ENCODE results near the gene RAB7A.

RAB7A gene

DNA sequence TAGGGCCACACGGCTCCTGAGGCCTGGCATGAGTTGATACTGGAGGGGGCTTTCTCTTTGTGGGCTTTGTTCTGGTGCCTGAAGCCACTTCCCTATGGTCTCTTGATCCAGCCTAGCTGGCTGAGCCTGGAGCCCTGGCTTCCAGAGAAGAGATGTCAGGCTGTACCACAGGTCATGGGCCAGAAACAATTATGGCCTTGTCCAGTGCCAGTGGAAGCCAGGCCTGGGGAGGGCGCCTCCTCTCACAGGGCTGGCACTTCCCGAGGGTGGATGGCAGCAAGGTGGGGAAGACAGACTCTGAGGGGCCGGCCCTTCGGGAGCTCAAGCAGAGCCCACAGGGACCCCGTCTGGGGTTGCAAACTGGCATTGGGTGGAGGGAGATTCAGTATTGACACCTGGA is 118.5 kb downstream of the RAB7A start:
- 82 to 95% methylated on average over 5 to 6 of the region's 6 CpGs for WGBS, 2 experiments (ENCODE audit: insufficient coverage in 2 of 2)

DNA sequence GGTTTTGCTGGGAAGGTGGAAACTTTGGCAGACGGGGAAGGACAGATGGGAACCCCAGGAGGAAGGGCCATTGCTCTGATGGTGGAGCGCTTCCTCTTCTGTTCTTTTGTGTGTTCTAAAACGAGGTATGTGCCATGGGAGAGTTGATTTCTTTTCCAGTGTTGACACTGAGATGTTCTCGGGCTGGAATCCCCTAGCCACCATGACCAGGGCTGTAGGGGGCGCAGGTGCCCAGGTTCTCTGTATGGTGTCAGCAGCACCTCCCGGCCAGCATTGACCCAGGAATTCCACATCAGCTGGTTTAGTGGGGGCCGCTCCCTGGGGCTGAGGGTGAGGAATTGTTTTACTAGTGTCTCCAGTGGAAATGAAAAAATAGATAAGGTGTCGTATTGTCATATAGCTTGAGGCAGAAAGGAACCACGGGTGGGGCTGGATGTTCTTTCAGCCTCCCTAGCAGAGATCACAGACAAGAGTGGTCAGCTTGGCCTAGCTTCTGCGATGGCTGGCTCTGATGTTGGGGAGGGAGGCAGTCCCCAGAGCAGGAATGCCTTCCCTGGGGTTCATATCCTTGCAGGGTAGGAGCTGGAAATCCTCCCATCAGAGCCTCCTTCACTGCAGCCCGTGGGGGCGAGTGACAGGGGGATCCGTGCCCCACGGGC is 119.3 kb downstream of the RAB7A start:
- Histone ChIP-seq H3K27ac (ENCODE audit: low read depth, low read length, severe bottlenecking) (no peak overlapping the region), H3K9me3 (ENCODE audit: control insufficient read depth, low read length) (no peaks in the 10 kb centered on the region), H3K4me3 (ENCODE audit: extremely low read depth, insufficient read depth, low read length, poor library complexity, severe bottlenecking) (no peak overlapping the region), H3K4me1 (ENCODE audit: control insufficient read depth, insufficient read depth, low read length, poor library complexity, severe bottlenecking) (peaks cover 7% of the 10 kb centered on the region), H3K36me3 (ENCODE audit: control insufficient read depth, insufficient read depth, low read length) (no peaks in the 10 kb centered on the region)
- 51 to 53% methylated on average over 11 to 12 of the region's 14 CpGs for WGBS, 2 experiments (ENCODE audit: insufficient coverage in 2 of 2)

More for the DNA sequence above, 118.5 kb downstream of the RAB7A start:
- peaks cover 7% of the 10 kb centered on the region for H3K4me1 ChIP-seq (ENCODE audit: control insufficient read depth, insufficient read depth, low read length, poor library complexity, severe bottlenecking)
- no peak overlapping the region for H3K4me3 ChIP-seq (ENCODE audit: extremely low read depth, insufficient read depth, low read length, poor library complexity, severe bottlenecking)
- H3K9me3 ChIP-seq (ENCODE audit: control insufficient read depth, low read length), result no peaks in the 10 kb centered on the region
- no peak overlapping the region for H3K27ac ChIP-seq (ENCODE audit: low read depth, low read length, severe bottlenecking)
- H3K36me3 ChIP-seq (ENCODE audit: control insufficient read depth, insufficient read depth, low read length), result no peaks in the 10 kb centered on the region

DNA sequence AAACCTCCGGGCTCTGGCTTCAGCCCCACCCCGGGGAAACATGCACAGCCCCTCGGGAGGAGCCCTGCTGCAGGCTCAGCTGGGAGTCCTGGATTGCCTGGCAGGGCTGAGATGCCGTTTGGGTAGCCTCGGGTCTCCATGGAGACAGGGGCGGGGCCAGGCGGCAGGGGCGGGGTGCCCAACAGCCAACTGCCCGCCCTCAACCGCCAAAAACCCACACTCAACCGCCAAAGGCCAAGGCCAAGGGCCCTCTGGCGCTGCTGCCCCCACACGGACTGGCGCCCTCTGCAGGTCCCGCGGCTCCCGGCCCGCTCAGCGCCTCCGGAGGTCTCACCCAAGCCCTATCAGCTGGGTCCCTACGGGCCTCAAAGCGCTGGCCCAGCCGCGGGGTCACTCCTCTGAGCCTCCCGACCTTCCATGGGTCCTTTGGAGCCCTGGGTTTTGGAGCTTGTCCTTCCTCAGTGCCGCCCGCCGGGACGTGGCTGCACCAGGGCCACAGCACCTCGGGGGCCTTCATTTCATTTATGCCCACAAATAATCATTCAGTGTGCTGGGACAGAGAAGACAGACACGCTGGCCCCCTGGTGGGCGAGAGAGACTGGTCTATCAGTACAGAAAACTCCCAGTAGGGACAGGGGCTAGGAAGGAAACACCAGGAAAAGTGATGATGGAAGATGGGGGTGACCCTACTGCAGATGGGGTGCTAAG is 119.9 kb downstream of the RAB7A start:
- H3K4me1 ChIP-seq (ENCODE audit: control insufficient read depth, insufficient read depth, low read length, poor library complexity, severe bottlenecking), result peaks cover 7% of the 10 kb centered on the region
- 14 to 19% methylated on average over 18 to 28 of the region's 32 CpGs for WGBS, 2 experiments (ENCODE audit: insufficient coverage in 2 of 2)
- H3K36me3 ChIP-seq (ENCODE audit: control insufficient read depth, insufficient read depth, low read length), result no peaks in the 10 kb centered on the region
- H3K9me3 ChIP-seq (ENCODE audit: control insufficient read depth, low read length), result no peaks in the 10 kb centered on the region
- H3K27ac ChIP-seq (ENCODE audit: low read depth, low read length, severe bottlenecking), result no peak overlapping the region
- H3K4me3 ChIP-seq (ENCODE audit: extremely low read depth, insufficient read depth, low read length, poor library complexity, severe bottlenecking), result peak overlapping the region; percentile 8

DNA sequence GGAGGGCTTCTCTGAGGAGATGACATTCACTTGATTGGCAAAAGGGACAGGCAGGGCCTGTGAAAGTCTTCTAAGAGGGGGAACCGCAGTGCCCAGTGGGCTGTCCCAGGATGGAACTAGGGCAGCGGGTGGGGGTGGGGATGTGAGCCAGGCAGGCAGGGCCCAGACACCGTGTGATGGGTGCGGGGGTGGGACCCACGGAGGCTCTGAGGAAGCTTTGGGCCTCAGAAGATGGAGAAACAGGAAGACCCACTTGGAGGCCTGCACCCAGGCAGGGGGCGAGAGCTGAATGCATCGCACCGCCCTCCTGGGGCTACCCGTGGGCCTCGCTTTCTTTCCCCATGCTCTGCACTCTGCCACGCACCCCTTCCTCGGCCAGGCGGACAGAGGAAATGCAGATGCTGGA is 120.5 kb downstream of the RAB7A start:
- Histone ChIP-seq H3K4me1 (ENCODE audit: control insufficient read depth, insufficient read depth, low read length, poor library complexity, severe bottlenecking) (peaks cover 7% of the 10 kb centered on the region), H3K4me3 (ENCODE audit: extremely low read depth, insufficient read depth, low read length, poor library complexity, severe bottlenecking) (no peak overlapping the region), H3K27ac (ENCODE audit: low read depth, low read length, severe bottlenecking) (no peak overlapping the region), H3K36me3 (ENCODE audit: control insufficient read depth, insufficient read depth, low read length) (no peaks in the 10 kb centered on the region), H3K9me3 (ENCODE audit: control insufficient read depth, low read length) (no peaks in the 10 kb centered on the region)
- WGBS, 2 experiments (ENCODE audit: insufficient coverage in 2 of 2), result 79 to 86% methylated on average over 11 to 12 of the region's 13 CpGs

DNA sequence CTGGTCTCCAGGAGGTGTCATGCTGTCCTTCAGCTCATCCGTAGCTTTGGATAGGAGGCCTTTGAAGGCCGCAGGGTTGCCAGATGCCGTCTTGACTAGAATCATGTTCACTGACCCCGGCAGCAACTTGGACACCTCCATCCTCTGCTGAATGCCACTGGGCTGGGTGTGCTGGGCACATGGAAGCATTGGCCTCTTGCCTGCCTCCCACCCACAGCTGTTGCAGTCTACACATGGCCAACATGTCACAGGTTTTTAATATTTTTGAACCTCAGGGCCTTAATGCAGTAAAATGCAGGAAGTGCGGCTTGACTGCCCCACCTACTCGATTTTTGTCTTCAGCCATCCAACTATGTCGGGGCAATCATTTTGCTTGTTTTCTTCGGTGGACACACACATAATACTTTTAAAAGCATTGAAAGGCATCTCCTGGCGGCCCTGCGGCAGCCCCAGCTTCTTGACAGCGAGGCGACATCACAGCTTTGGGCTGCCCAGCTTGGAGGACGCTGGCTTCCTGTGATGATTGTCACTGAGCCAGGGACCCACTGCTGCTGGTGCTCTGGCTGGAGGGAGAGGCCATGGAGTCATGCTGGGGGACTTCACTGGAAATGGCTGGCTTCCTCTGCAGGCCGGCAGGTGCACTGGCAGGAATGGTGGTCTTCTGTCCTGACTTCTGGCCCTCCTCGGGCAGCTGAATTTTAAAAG is 121.8 kb downstream of the RAB7A start:
- Histone ChIP-seq H3K27ac (ENCODE audit: low read depth, low read length, severe bottlenecking) (no peak overlapping the region), H3K4me1 (ENCODE audit: control insufficient read depth, insufficient read depth, low read length, poor library complexity, severe bottlenecking) (peaks cover 7% of the 10 kb centered on the region), H3K36me3 (ENCODE audit: control insufficient read depth, insufficient read depth, low read length) (no peaks in the 10 kb centered on the region), H3K9me3 (ENCODE audit: control insufficient read depth, low read length) (no peaks in the 10 kb centered on the region), H3K4me3 (ENCODE audit: extremely low read depth, insufficient read depth, low read length, poor library complexity, severe bottlenecking) (no peak overlapping the region)
- 92% methylated on average over 14 to 15 of the region's 15 CpGs for WGBS, 2 experiments (ENCODE audit: insufficient coverage in 2 of 2)

DNA sequence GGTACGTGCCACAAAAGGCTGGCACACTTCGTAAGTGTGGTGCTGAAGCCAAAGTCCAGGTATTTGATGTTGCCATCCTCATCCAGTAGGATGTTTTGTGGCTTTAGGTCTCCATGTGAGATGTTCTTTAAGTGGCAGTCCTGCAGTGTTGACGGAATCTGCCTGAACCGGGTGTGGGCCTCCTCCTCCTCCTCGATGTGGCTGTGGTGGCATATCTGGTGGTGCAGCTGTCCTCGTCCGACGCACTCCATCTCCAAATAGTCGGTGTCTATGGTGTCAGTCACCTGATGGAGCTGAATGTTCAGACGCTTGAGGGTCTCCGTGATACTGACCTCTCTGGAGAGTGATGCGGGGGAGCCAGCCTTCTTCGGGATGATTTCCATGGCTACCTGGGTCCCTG is 123.0 kb downstream of the RAB7A start:
- 94 to 95% methylated on average over 12 of the region's 13 CpGs for WGBS, 2 experiments (ENCODE audit: insufficient coverage in 2 of 2)
- peaks cover 7% of the 10 kb centered on the region for H3K4me1 ChIP-seq (ENCODE audit: control insufficient read depth, insufficient read depth, low read length, poor library complexity, severe bottlenecking)
- no peak overlapping the region for H3K27ac ChIP-seq (ENCODE audit: low read depth, low read length, severe bottlenecking)

DNA sequence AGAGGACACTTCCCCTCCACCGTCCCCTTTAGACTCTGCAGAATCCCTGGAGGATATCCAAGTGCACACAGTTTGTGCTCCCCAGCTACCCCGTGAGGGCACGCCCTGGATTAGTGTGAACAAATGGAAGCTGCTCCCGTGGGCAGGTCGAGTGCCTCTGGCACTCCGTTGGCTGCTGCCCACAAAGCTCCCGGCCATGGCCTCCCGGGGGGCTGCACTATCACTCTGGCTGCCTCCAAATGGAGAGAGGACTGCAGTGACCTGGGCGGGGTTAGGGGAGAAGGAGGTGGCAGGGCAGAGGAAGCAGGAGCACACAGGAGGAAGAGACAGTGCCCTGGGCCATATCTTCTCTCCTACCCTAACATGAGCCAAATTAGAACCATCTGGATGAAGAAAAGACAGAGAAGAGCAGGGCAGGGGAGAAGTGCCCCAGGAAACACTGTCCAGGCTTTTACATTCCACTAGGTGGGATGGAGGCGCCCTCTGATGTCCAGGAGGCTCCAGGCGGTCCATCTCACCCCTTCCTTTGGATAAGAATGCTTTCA is 124.0 kb downstream of the RAB7A start:
- WGBS, 2 experiments (ENCODE audit: insufficient coverage in 2 of 2), result 82 to 96% methylated on average over 4 to 11 of the region's 11 CpGs
- Histone ChIP-seq H3K4me1 (ENCODE audit: control insufficient read depth, insufficient read depth, low read length, poor library complexity, severe bottlenecking) (peaks cover 7% of the 10 kb centered on the region), H3K9me3 (ENCODE audit: control insufficient read depth, low read length) (peaks cover 10% of the 10 kb centered on the region), H3K36me3 (ENCODE audit: control insufficient read depth, insufficient read depth, low read length) (no peaks in the 10 kb centered on the region), H3K27ac (ENCODE audit: low read depth, low read length, severe bottlenecking) (no peak overlapping the region), H3K4me3 (ENCODE audit: extremely low read depth, insufficient read depth, low read length, poor library complexity, severe bottlenecking) (no peak overlapping the region)

More for the DNA sequence above, 123.0 kb downstream of the RAB7A start:
- no peak overlapping the region for H3K4me3 ChIP-seq (ENCODE audit: extremely low read depth, insufficient read depth, low read length, poor library complexity, severe bottlenecking)
- H3K9me3 ChIP-seq (ENCODE audit: control insufficient read depth, low read length), result peaks cover under 1% of the 10 kb centered on the region
- H3K36me3 ChIP-seq (ENCODE audit: control insufficient read depth, insufficient read depth, low read length), result no peaks in the 10 kb centered on the region

DNA sequence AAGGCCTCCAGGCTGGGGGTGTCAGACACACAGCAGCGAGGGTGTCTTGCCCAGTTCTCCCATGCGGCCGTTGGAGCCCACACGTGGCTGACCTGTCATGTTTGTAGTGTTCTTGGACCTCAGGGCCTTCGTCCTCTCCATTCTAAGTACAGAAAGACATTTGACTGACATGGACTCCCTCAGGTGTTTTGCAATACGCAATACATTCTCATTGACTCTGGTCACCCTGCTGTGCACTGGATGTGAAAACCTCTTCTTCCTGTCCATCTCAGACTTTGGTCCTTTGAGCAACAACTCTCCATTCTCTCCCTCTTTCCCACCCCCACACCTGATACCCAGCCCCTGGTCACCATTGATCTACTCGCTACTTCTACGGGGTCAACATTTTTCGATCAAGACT is 124.6 kb downstream of the RAB7A start:
- H3K9me3 ChIP-seq (ENCODE audit: control insufficient read depth, low read length), result peaks cover 14% of the 10 kb centered on the region

DNA sequence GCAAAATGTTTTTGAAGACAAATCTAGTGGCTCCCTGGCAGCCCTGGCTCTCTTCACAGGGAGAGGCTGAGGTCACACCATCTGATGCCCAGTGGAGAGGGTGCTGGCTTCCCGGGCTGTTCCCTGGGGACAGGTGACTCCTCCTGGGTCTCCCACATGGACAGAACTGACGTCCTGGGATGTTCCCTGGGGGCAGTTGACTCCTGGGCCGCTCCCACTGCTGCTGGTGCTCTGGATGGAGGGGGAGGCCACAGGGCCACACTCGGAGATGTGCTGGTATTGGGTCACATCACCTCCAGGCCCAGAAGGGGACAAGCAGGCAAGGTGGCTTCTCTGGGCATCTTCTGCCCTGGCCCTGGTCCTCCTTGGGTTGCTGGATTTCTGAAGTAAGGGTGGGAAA is 125.6 kb downstream of the RAB7A start:
- 77 to 89% methylated on average over 2 of the region's 4 CpGs for WGBS, 2 experiments (ENCODE audit: insufficient coverage in 2 of 2)
- H3K36me3 ChIP-seq (ENCODE audit: control insufficient read depth, insufficient read depth, low read length), result no peaks in the 10 kb centered on the region
- no peak overlapping the region for H3K4me3 ChIP-seq (ENCODE audit: extremely low read depth, insufficient read depth, low read length, poor library complexity, severe bottlenecking)
- H3K9me3 ChIP-seq (ENCODE audit: control insufficient read depth, low read length), result peaks cover 14% of the 10 kb centered on the region
- no peak overlapping the region for H3K27ac ChIP-seq (ENCODE audit: low read depth, low read length, severe bottlenecking)
- H3K4me1 ChIP-seq (ENCODE audit: control insufficient read depth, insufficient read depth, low read length, poor library complexity, severe bottlenecking), result no peaks in the 10 kb centered on the region

More for the DNA sequence above, 124.6 kb downstream of the RAB7A start:
- Histone ChIP-seq H3K4me1 (ENCODE audit: control insufficient read depth, insufficient read depth, low read length, poor library complexity, severe bottlenecking) (peaks cover 2% of the 10 kb centered on the region), H3K27ac (ENCODE audit: low read depth, low read length, severe bottlenecking) (no peak overlapping the region), H3K36me3 (ENCODE audit: control insufficient read depth, insufficient read depth, low read length) (no peaks in the 10 kb centered on the region), H3K4me3 (ENCODE audit: extremely low read depth, insufficient read depth, low read length, poor library complexity, severe bottlenecking) (no peak overlapping the region)
- 84 to 92% methylated on average over 6 of the region's 9 CpGs for WGBS, 2 experiments (ENCODE audit: insufficient coverage in 2 of 2)

DNA sequence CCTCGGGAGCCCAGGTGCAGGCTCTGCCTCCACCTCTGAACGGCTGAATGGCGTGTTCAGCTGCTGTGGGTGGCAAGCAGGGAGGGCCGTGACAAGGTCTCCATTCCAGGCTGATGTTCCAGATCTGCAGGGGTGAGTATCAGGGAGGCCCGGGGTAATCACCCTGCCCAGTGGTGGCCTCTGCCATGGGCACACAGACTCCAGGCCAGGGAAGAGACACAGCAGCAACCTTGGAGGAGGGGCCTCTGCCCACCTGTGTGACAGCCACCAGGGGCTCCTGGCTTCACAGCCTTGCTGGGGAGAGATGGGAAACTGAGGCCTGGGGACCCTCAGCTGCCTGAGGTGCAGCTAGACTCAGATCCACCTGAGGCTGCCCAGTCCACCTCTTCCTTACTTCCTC is 127.8 kb downstream of the RAB7A start:
- no peak overlapping the region for H3K27ac ChIP-seq (ENCODE audit: low read depth, low read length, severe bottlenecking)
- whole genome bisulfite sequencing, 2 experiments (ENCODE audit: insufficient coverage in 2 of 2), result 91% methylated on average over 5 of the region's 5 CpGs; no CpG with 5 or more reads in 1 of the 2 experiments
- H3K9me3 ChIP-seq (ENCODE audit: control insufficient read depth, low read length), result peaks cover 27% of the 10 kb centered on the region
- no peak overlapping the region for H3K4me3 ChIP-seq (ENCODE audit: extremely low read depth, insufficient read depth, low read length, poor library complexity, severe bottlenecking)
- no peaks in the 10 kb centered on the region for H3K4me1 ChIP-seq (ENCODE audit: control insufficient read depth, insufficient read depth, low read length, poor library complexity, severe bottlenecking)
- H3K36me3 ChIP-seq (ENCODE audit: control insufficient read depth, insufficient read depth, low read length), result no peaks in the 10 kb centered on the region

Measured in mesodermal cell (in vitro differentiated cells).